Measurements from ENCODE around the gene STK40. TPM values are rescaled to one million over a fixed set of nuclear protein-coding genes. Genes with fewer than 3 reads are reported as not detected.
A peak's percentile ranks its signal among the peaks of the same experiment; 100 is the strongest.

STK40 gene
- total and polyA plus RNA-seq, 9 donors = 22.9 to 104 (median 67.6) TPM

DNA sequence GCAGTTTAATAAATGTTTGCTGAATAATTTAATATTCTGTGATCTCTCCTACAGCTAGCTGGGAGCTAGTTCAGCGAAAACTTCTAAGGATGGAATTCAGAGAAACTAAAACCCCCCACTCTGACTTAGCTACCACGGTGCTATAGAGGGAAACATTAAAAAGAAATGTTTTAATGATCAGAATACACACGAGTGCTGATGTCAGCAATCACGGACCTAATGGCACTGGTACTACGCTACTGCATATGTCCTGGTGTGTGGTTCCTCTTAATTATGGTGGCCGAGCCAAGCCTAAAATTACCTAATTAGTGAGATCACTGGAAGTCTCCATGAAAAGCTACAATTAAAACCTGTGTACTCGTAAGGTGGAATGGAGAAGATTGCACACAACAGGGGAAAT, 35.9 kb upstream of the STK40 start:
- Histone ChIP-seq H3K27me3 (no peaks in the 10 kb centered on the region), H3K36me3 (no peaks in the 10 kb centered on the region), H3K27ac (no peak overlapping the region), H3K9me3 (no peaks in the 10 kb centered on the region), H3K4me1 (ENCODE audit: insufficient read depth) (peaks cover 1% of the 10 kb centered on the region), H3K4me3 (no peak overlapping the region)
- intact Hi-C loops (cut with DNase I) = loop anchor here in 2 of 4 donors (5.0 to 10.0 kb wide), 3 partner anchors 79 to 317 kb away; partner anchors contain the start of gene MAP7D1 (in 1 of the 2)
- no peak for DNase-seq
- TF ChIP-seq CTCF (IDR thresholded peaks at IDR 0.05) (no peak), POLR2A (IDR thresholded peaks at IDR 0.05) (no peak), EP300 (IDR thresholded peaks at IDR 0.05) (no peak)
- 82 to 85% (median 83%) methylated on average over 7 of the region's 7 CpGs for whole genome bisulfite sequencing, 3 donors

DNA sequence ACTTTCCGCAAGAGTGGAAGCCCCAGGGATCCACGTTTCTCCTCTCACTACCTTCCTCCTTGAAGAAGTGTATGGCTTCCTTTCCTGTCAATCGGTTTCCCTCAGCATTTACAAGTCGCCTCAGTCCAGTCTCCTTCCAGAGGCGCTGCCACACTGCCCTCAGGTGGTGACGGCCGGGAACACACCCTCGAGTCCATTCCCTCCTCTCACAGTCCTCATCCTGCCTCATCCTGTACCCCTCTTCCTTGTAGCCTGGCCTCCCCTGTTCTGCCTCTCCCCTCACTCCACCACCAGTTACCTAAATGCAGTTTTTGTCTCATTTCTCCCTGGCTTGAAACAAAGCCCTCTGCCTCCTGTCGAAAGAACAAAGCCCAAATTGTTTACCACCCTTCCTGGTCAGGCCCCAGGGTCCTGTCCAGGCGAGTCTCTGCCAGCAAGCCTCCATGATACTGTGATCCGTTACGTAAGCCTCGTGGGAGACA, 35.2 kb upstream of the STK40 start:
- WGBS, 3 donors = 14 to 18% (median 18%) methylated on average over 13 of the region's 13 CpGs
- H3K27me3 ChIP-seq = no peaks in the 10 kb centered on the region
- TF ChIP-seq EP300 (IDR thresholded peaks at IDR 0.05) (no peak), CTCF (IDR thresholded peaks at IDR 0.05) (peak; percentile 74 to 82 (median 75))
- H3K9me3 ChIP-seq = no peaks in the 10 kb centered on the region
- no peaks in the 10 kb centered on the region for H3K36me3 ChIP-seq
- no peak overlapping the region for H3K4me3 ChIP-seq
- H3K27ac ChIP-seq = no peak overlapping the region
- intact Hi-C loops (cut with DNase I) = loop anchor here in 2 of 4 donors (5.0 to 10.0 kb wide), 3 partner anchors 79 to 316 kb away; partner anchors contain the start of gene MAP7D1 (in 1 of the 2)
- H3K4me1 ChIP-seq (ENCODE audit: insufficient read depth) = peaks cover 1% of the 10 kb centered on the region
- peak; percentile 77 to 94 (median 91) for DNase-seq

DNA sequence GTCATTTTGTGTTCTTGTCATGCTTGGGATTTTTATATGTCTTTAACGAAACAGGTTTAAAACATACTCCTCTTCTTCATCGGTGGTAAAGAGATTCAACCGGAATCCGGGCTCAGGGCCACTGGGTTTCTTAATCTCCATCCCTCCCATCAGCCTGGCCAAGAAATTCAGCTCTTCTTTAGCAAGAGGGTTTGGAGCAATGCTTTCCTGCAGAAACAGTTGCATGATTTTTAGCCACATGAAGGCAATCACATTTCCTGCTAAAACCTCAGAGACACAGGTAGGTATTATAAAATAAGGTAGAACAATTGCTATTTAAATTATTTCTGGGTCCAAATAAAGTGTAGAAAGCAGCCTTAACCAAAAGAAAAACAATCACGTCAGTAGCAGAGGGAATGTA, 34.7 kb upstream of the STK40 start:
- 8 to 15% (median 9%) methylated on average over 5 of the region's 5 CpGs for WGBS, 3 donors
- intact Hi-C loops (cut with DNase I) = loop anchor here in 2 of 4 donors (5.0 to 10.0 kb wide), 3 partner anchors 78 to 316 kb away; partner anchors contain the start of gene MAP7D1 (in 1 of the 2)
- H3K27ac ChIP-seq = no peak overlapping the region

DNA sequence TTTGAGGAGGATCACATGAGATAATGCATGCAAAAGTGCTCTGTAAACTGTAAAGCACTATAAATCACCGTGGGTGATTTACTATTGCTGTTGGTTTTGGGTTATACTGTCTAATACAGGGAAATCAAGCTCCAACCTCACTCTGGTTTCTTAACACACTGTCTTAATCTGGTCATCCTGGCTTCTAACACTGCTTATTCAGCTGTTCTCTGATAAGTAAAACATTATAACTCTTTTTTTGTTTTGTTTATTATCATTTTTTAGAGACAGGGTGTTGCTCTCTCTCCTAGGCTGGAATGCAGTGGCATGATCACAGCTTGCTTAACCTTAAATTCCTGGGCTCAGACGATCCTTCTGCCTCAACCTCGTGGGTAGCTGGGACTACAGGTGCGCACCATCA, 33.8 kb upstream of the STK40 start:
- intact Hi-C loops (cut with DNase I) = loop anchor here in 3 of 4 donors (10.0 kb wide), 2 partner anchors 75 to 325 kb away; no protein-coding TSS in a partner anchor
- no peaks in the 10 kb centered on the region for H3K9me3 ChIP-seq
- TF ChIP-seq POLR2A (IDR thresholded peaks at IDR 0.05) (no peak), CTCF (IDR thresholded peaks at IDR 0.05) (no peak), EP300 (IDR thresholded peaks at IDR 0.05) (no peak)
- H3K36me3 ChIP-seq = no peaks in the 10 kb centered on the region
- peak in 1 of 5 donors; percentile 32 for DNase-seq
- H3K4me1 ChIP-seq (ENCODE audit: insufficient read depth) = peaks cover 1% of the 10 kb centered on the region
- no peak overlapping the region for H3K27ac ChIP-seq
- H3K4me3 ChIP-seq = no peak overlapping the region
- 19 to 33% (median 23%) methylated on average over 4 of the region's 4 CpGs for WGBS, 3 donors
- no peaks in the 10 kb centered on the region for H3K27me3 ChIP-seq

More for the DNA sequence above, 34.7 kb upstream of the STK40 start:
- TF ChIP-seq CTCF (IDR thresholded peaks at IDR 0.05) (no peak), EP300 (IDR thresholded peaks at IDR 0.05) (no peak), POLR2A (IDR thresholded peaks at IDR 0.05) (no peak)
- H3K36me3 ChIP-seq = no peaks in the 10 kb centered on the region
- H3K4me1 ChIP-seq (ENCODE audit: insufficient read depth) = peaks cover 1% of the 10 kb centered on the region
- DNase-seq = peak in 4 of 5 donors; percentile 40 to 63 (median 45)
- H3K4me3 ChIP-seq = no peak overlapping the region
- no peaks in the 10 kb centered on the region for H3K9me3 ChIP-seq
- no peaks in the 10 kb centered on the region for H3K27me3 ChIP-seq
